Activated T-helper 1 cell treated with anti-CD3 and anti-CD28 coated beads, Interleukin-12 subunit alpha, Interleukin-12 subunit beta, Interleukin-2, Interleukin-4 antibody, amounts not matched to agents 30 ng/mL and 10 ng/mL and 1 ng/mL, durations not matched to agents 14 hours and 24 hours and 36 hours (primary cell): Measurements from ENCODE around the gene CADPS. TPM values are rescaled to one million over a fixed set of nuclear protein-coding genes. Genes with fewer than 3 reads are reported as not detected.

Experiments
- DNase-seq: peaks from one replicate; pipeline ENCODE4 v3.0.0; 2021; ENCODE audit warnings: low spot score
- H3K27ac Mint-ChIP-seq: one replicate; pipeline ENCODE4 v1.8.0; 2021; ENCODE audit warnings: mild to moderate bottlenecking, mixed read lengths
- H3K27me3 Mint-ChIP-seq: one replicate; pipeline ENCODE4 v1.8.0; 2022; ENCODE audit warnings: mild to moderate bottlenecking, moderate library complexity, mixed read lengths; ENCODE audit not compliant: insufficient read depth
- H3K36me3 Mint-ChIP-seq: one replicate; pipeline ENCODE4 v1.8.0; 2021; ENCODE audit warnings: low read depth, mixed read lengths
- H3K4me1 Mint-ChIP-seq: one replicate; pipeline ENCODE4 v1.8.0; 2021; ENCODE audit warnings: low read depth, mixed read lengths
- H3K4me3 Mint-ChIP-seq: one replicate; pipeline ENCODE4 v1.8.0; 2021; ENCODE audit warnings: mild to moderate bottlenecking, moderate library complexity, mixed read lengths
- H3K9me3 Mint-ChIP-seq: one replicate; pipeline ENCODE4 v1.8.0; 2021; ENCODE audit warnings: mixed read lengths
- intact Hi-C: fragments of 100-400 bp; cut with micrococcal nuclease; formaldehyde crosslinking; loops from one replicate; pipeline ENCODE4 v1.15.1; 2024
- total RNA-seq: library from RNA; stranded (reverse); gene quantifications from 2 replicates; pipeline ENCODE4 v1.2.3, GENCODE V29; 2022

Gene CADPS
- total RNA-seq, 1 donor from 2014 or later = not detected

GRCh38 chr3:62749130-62749529 is 126.1 kb downstream of the CADPS start:
- Mint-ChIP-seq H3K9me3 (no peaks in the 10 kb centered on the region), H3K4me3 (no peak overlapping the region), H3K27me3 (no peaks in the 10 kb centered on the region), H3K4me1 (no peaks in the 10 kb centered on the region), H3K36me3 (no peaks in the 10 kb centered on the region), H3K27ac (no peak overlapping the region)
- intact Hi-C loops = no loop called here
- DNase-seq = no peak

GRCh38 chr3:62737449-62737848 is 137.8 kb downstream of the CADPS start:
- intact Hi-C loops = no loop called here
- Mint-ChIP-seq H3K4me1 (no peaks in the 10 kb centered on the region), H3K9me3 (peaks cover 7% of the 10 kb centered on the region), H3K4me3 (no peak overlapping the region), H3K36me3 (no peaks in the 10 kb centered on the region), H3K27ac (no peak overlapping the region), H3K27me3 (no peaks in the 10 kb centered on the region)
- no peak for DNase-seq

DNA sequence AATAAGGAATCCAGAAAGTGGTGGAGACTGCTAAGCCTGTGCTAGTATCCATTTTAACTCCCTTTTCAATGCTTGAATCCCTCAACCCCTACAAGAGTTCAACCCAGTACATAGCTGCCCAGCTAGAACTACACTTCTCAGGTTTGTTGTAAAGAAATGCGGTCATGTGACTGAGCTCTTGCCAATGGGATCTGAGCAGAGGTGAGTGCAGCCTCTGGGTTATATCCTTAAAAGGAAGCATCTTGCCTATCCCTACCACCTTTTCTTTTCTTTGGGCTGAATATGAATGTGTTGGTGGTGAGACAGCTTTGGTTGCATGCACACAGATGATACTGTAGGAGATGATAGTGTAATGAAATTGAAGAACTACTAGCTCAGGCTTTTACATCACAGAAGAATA is 139.7 kb downstream of the CADPS start:
- no peak overlapping the region for H3K27ac Mint-ChIP-seq
- H3K4me1 Mint-ChIP-seq = no peaks in the 10 kb centered on the region
- H3K27me3 Mint-ChIP-seq = no peaks in the 10 kb centered on the region
- no peak for DNase-seq
- no peaks in the 10 kb centered on the region for H3K36me3 Mint-ChIP-seq
- intact Hi-C loops = no loop called here
- H3K4me3 Mint-ChIP-seq = no peak overlapping the region
- peaks cover 7% of the 10 kb centered on the region for H3K9me3 Mint-ChIP-seq

- no peak for DNase-seq
- no peaks in the 10 kb centered on the region for H3K27me3 Mint-ChIP-seq
- H3K4me1 Mint-ChIP-seq = no peaks in the 10 kb centered on the region
- no peak overlapping the region for H3K4me3 Mint-ChIP-seq
- intact Hi-C loops = no loop called here
- no peak overlapping the region for H3K27ac Mint-ChIP-seq
- no peaks in the 10 kb centered on the region for H3K9me3 Mint-ChIP-seq
- H3K36me3 Mint-ChIP-seq = no peaks in the 10 kb centered on the region
Observed at GRCh38 chr3:62732183-62732904, 142.9 kb downstream of the CADPS start.

GRCh38 chr3:62727981-62728380 is 147.2 kb downstream of the CADPS start:
- Mint-ChIP-seq H3K27me3 (peaks cover 4% of the 10 kb centered on the region), H3K4me3 (no peak overlapping the region), H3K4me1 (no peaks in the 10 kb centered on the region), H3K9me3 (no peaks in the 10 kb centered on the region), H3K27ac (no peak overlapping the region), H3K36me3 (no peaks in the 10 kb centered on the region)
- intact Hi-C loops = no loop called here
- DNase-seq = no peak

- DNase-seq = no peak
- no peaks in the 10 kb centered on the region for H3K36me3 Mint-ChIP-seq
- H3K9me3 Mint-ChIP-seq = no peaks in the 10 kb centered on the region
- no peak overlapping the region for H3K27ac Mint-ChIP-seq
- intact Hi-C loops = no loop called here
- no peak overlapping the region for H3K4me3 Mint-ChIP-seq
- peaks cover 4% of the 10 kb centered on the region for H3K27me3 Mint-ChIP-seq
- H3K4me1 Mint-ChIP-seq = no peaks in the 10 kb centered on the region
Observed at GRCh38 chr3:62727536-62727935, 147.7 kb downstream of the CADPS start.

DNA sequence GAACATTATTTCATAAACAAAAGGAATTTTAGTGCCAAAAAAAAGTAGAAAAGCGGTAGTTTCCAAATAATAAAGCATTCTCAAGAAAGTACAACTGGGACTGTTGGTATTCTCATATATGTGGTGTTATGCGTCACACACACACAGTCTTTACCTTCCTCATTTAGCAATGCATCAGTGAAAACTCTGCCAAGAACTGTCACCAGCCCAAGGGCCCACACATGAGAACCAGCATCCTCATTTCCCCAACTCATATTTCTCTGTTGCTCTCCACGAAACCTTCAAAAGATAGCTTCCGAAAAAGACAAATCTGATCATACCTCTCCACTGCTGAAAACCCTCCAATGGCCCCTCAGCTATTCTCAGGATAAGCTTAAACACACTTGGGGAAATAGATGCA is 150.7 kb downstream of the CADPS start:
- Mint-ChIP-seq H3K27me3 (peaks cover 4% of the 10 kb centered on the region), H3K36me3 (no peaks in the 10 kb centered on the region), H3K27ac (no peak overlapping the region), H3K4me1 (no peaks in the 10 kb centered on the region), H3K4me3 (no peak overlapping the region), H3K9me3 (no peaks in the 10 kb centered on the region)
- no peak for DNase-seq
- intact Hi-C loops = no loop called here

DNA sequence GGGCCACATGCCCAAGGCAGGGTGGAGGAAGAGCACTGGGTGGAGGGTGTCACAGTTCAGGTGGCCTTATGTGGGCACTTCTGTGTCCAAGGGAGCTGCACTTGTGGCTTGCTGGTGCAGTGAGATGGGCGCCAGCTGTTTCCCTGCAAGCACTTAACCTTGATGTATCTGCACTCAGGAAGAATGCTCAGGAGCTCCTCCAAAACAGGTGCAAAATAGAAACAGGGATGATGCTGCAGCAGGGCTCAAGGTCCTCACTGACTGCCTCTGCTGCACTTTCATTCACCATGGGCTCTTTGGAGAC is 151.3 kb downstream of the CADPS start:
- Mint-ChIP-seq H3K4me1 (no peaks in the 10 kb centered on the region), H3K4me3 (no peak overlapping the region), H3K9me3 (no peaks in the 10 kb centered on the region), H3K27me3 (peaks cover 4% of the 10 kb centered on the region), H3K27ac (no peak overlapping the region), H3K36me3 (no peaks in the 10 kb centered on the region)
- DNase-seq = no peak
- intact Hi-C loops = no loop called here

DNA sequence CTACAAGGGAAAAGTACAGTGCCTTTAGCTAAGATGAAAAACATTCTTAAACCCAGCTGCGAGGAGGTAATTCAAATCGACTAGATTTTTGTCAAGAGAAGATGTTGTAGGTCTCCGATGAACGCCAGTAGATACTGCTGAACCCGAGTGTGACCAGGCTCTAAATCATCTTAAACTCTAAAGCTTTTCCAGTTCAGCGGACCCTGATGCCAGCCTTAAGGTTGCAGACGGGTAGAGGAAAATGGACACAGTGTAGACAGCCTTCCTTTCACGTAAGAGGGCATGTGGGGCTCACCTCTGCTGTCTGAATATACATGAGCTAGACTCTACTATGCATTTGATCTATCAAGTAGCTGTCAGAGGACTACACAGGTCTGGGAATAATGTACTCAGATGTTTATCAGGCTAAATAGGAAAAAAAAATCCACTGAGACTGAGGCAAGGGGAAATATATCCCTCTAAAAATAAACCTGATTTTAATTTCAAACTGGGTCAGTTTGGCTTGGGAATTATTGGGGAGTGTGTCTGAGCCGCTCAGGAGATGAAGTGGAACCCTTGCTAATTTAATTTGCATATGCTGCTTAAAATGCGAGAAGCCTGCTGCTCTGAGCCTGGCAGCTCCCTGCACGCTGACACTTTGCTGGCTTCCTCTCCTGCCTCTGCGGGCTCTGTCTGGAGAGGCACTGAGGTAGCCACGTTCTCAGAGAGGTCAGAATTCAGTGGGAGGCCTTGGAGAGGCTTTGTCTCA is 151.9 kb downstream of the CADPS start:
- peaks cover 4% of the 10 kb centered on the region for H3K27me3 Mint-ChIP-seq
- no peaks in the 10 kb centered on the region for H3K36me3 Mint-ChIP-seq
- no peak overlapping the region for H3K4me3 Mint-ChIP-seq
- H3K9me3 Mint-ChIP-seq = no peaks in the 10 kb centered on the region
- intact Hi-C loops = no loop called here
- no peak for DNase-seq
- H3K4me1 Mint-ChIP-seq = no peaks in the 10 kb centered on the region
- H3K27ac Mint-ChIP-seq = no peak overlapping the region

GRCh38 chr3:62722344-62722743 is 152.9 kb downstream of the CADPS start:
- Mint-ChIP-seq H3K27me3 (peaks cover 4% of the 10 kb centered on the region), H3K27ac (no peak overlapping the region), H3K36me3 (no peaks in the 10 kb centered on the region), H3K4me3 (no peak overlapping the region), H3K9me3 (no peaks in the 10 kb centered on the region), H3K4me1 (no peaks in the 10 kb centered on the region)
- intact Hi-C loops = no loop called here
- no peak for DNase-seq

GRCh38 chr3:62718515-62719320 is 156.5 kb downstream of the CADPS start:
- intact Hi-C loops = no loop called here
- Mint-ChIP-seq H3K27me3 (peaks cover 2% of the 10 kb centered on the region), H3K9me3 (no peaks in the 10 kb centered on the region), H3K4me3 (no peak overlapping the region), H3K36me3 (no peaks in the 10 kb centered on the region), H3K4me1 (no peaks in the 10 kb centered on the region), H3K27ac (no peak overlapping the region)
- no peak for DNase-seq

DNA sequence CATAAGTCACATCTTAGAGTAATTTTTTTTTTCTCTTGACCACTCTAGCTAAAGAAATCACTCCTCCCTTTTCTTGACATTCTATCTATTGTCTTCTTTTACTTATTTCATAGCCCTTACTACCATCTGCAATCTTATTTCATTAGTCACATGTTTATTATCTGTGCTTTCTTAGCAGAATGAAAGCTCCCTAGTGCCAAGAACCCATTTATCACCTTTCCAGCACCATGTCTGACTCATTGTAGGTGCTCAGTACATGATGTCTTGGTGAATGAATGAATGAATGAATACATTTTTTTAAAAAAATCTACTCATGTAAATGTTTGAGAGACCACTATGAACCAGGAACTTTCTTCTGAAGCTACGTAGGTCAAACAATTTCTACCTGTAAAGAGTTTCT is 157.2 kb downstream of the CADPS start:
- no peak overlapping the region for H3K4me3 Mint-ChIP-seq
- intact Hi-C loops = no loop called here
- no peak for DNase-seq
- H3K36me3 Mint-ChIP-seq = no peaks in the 10 kb centered on the region
- H3K27me3 Mint-ChIP-seq = peaks cover 2% of the 10 kb centered on the region
- no peaks in the 10 kb centered on the region for H3K4me1 Mint-ChIP-seq
- H3K27ac Mint-ChIP-seq = no peak overlapping the region
- no peaks in the 10 kb centered on the region for H3K9me3 Mint-ChIP-seq

DNA sequence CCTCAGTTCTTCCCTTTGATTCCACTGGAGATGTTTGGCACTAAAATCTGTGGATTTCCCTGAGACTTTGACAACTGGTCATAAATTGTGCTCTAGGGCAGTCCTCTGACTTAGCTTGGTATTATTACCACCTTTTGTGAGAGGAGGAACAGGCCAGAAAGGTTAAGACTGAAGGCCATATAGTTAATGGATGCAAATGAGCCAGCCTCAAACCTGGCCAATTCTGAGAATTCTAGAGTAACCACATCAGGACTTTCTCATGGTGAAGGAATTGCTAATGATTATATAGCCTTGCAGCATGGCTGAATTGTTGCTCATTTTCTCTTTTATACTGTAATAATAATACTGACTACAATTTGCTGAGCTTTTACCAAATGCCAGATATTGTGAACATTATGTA is 162.5 kb downstream of the CADPS start:
- DNase-seq = no peak
- Mint-ChIP-seq H3K9me3 (no peaks in the 10 kb centered on the region), H3K27me3 (peaks cover 2% of the 10 kb centered on the region), H3K4me3 (no peak overlapping the region), H3K4me1 (no peaks in the 10 kb centered on the region), H3K27ac (no peak overlapping the region), H3K36me3 (no peaks in the 10 kb centered on the region)
- intact Hi-C loops = no loop called here
